Breast epithelium (tissue), 3 donors: ENCODE results near the gene AOC3.

Source experiments
- POLR2A ChIP-seq: fragments of 450-650 bp; IDR thresholded peaks from one replicate; pipeline ENCODE4 v1.6.1; 2016; ENCODE audit warnings: antibody characterized with exemption, mild to moderate bottlenecking, moderate library complexity
- POLR2AphosphoS5 ChIP-seq, 3 donors: sonication (generic); formaldehyde crosslinking; IDR thresholded peaks; one replicate each; pipeline ENCODE4 v1.6.1; 2017; ENCODE audit warnings: antibody characterized with exemption in 3 of 3
- TF ChIP-seq, protein P1 (sequence below), 3 donors: fragments of 450-650 bp; IDR thresholded peaks; one replicate each; pipeline ENCODE4 v1.5.1; 2016 to 2017; ENCODE audit warnings: antibody characterized with exemption in 3 of 3, mild to moderate bottlenecking in 3 of 3, moderate library complexity in 3 of 3

- TF ChIP-seq, protein P1, sequence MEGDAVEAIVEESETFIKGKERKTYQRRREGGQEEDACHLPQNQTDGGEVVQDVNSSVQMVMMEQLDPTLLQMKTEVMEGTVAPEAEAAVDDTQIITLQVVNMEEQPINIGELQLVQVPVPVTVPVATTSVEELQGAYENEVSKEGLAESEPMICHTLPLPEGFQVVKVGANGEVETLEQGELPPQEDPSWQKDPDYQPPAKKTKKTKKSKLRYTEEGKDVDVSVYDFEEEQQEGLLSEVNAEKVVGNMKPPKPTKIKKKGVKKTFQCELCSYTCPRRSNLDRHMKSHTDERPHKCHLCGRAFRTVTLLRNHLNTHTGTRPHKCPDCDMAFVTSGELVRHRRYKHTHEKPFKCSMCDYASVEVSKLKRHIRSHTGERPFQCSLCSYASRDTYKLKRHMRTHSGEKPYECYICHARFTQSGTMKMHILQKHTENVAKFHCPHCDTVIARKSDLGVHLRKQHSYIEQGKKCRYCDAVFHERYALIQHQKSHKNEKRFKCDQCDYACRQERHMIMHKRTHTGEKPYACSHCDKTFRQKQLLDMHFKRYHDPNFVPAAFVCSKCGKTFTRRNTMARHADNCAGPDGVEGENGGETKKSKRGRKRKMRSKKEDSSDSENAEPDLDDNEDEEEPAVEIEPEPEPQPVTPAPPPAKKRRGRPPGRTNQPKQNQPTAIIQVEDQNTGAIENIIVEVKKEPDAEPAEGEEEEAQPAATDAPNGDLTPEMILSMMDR (IDR thresholded peaks at IDR 0.05): no peak
- TF ChIP-seq POLR2AphosphoS5 (IDR thresholded peaks at IDR 0.05) (no peak), POLR2A (no peak)
Observed at GRCh38 chr17:42877037-42877436, 26.0 kb downstream of the AOC3 start.
